ENCODE data around the gene ZNF23. TPM values are rescaled to one million over a fixed set of nuclear protein-coding genes. Genes with fewer than 3 reads are reported as not detected.
A peak's percentile ranks its signal among the peaks of the same experiment; 100 is the strongest.

ZNF23 gene
- total RNA-seq, 6 experiments from 2014 or later = 3.1 to 4.8 (median 3.9) TPM

DNA sequence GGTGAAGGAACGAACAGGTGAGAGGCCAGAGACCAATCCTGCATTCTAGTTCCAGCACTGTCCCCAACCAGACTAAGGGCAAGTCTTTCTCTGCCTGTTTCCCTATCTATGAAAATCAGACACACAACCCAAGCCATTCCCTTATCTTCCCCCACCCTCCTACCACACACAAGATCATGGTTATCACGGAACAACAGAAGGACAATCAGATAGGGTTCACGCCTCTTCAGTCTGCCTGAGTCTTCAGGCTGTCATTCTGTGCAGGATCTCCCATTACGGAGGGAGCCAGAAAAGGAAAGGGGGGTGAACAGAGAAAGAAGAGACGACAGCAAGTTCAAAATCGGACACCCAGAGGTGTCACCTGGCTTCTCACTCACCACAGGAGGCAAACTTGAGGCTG lies 31.3 kb downstream of the ZNF23 start:
- H3K36me3 ChIP-seq = no peaks in the 10 kb centered on the region
- TF ChIP-seq POLR2A (IDR thresholded peaks at IDR 0.05) = no peak
- intact Hi-C loops (cut with DNase I) = no loop called here
- 33% methylated on average over 5 of the region's 6 CpGs for whole genome bisulfite sequencing (ENCODE audit: insufficient coverage, low coverage, low lambda C conversion rate, missing lambda C conversion rate)
- no peaks in the 10 kb centered on the region for H3K27me3 ChIP-seq
- no peak overlapping the region for H3K4me3 ChIP-seq
- H3K9me3 ChIP-seq = no peaks in the 10 kb centered on the region
- ATAC-seq (no peak), DNase-seq (peak in 1 of 3 donors; percentile 1)
- H3K27ac ChIP-seq = no peak overlapping the region
- H3K4me1 ChIP-seq = no peaks in the 10 kb centered on the region

DNA sequence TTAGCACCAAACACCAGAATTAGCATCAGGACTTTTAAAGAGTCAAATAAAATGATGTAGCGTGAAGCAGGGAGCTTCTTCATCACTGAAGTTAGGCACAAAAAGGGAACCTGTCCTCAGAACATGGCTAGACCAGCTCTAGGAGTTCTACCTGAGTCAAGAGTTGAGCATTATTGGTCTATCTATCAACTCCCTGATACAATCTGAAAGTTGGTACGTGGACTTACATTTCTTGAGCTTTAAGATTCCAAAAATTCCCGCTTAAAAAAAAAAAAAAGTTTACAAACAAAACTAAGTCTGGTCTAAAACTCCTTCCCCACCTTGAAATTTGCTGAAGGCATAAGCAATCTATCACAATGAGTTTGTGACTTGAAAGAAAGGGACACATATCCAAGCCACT lies 32.5 kb downstream of the ZNF23 start:
- Histone ChIP-seq H3K4me3 (no peak overlapping the region), H3K36me3 (no peaks in the 10 kb centered on the region), H3K27me3 (no peaks in the 10 kb centered on the region), H3K27ac (no peak overlapping the region), H3K9me3 (no peaks in the 10 kb centered on the region), H3K4me1 (no peaks in the 10 kb centered on the region)
- ATAC-seq (no peak), DNase-seq (no peak)
- WGBS (ENCODE audit: insufficient coverage, low coverage, low lambda C conversion rate, missing lambda C conversion rate) = 53% methylated on average over 3 of the region's 3 CpGs
- intact Hi-C loops (cut with DNase I) = no loop called here
- TF ChIP-seq POLR2A (IDR thresholded peaks at IDR 0.05) = no peak

GRCh38 chr16:71428883-71429282 lies 33.2 kb downstream of the ZNF23 start:
- no peaks in the 10 kb centered on the region for H3K9me3 ChIP-seq
- ATAC-seq (no peak), DNase-seq (no peak)
- 50% methylated on average over 2 of the region's 2 CpGs for WGBS (ENCODE audit: insufficient coverage, low coverage, low lambda C conversion rate, missing lambda C conversion rate)
- no peaks in the 10 kb centered on the region for H3K4me1 ChIP-seq
- TF ChIP-seq, protein P1, sequence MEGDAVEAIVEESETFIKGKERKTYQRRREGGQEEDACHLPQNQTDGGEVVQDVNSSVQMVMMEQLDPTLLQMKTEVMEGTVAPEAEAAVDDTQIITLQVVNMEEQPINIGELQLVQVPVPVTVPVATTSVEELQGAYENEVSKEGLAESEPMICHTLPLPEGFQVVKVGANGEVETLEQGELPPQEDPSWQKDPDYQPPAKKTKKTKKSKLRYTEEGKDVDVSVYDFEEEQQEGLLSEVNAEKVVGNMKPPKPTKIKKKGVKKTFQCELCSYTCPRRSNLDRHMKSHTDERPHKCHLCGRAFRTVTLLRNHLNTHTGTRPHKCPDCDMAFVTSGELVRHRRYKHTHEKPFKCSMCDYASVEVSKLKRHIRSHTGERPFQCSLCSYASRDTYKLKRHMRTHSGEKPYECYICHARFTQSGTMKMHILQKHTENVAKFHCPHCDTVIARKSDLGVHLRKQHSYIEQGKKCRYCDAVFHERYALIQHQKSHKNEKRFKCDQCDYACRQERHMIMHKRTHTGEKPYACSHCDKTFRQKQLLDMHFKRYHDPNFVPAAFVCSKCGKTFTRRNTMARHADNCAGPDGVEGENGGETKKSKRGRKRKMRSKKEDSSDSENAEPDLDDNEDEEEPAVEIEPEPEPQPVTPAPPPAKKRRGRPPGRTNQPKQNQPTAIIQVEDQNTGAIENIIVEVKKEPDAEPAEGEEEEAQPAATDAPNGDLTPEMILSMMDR (IDR thresholded peaks at IDR 0.05) = no peak
- TF ChIP-seq POLR2A (IDR thresholded peaks at IDR 0.05) = no peak
- H3K4me3 ChIP-seq = no peak overlapping the region
- no peaks in the 10 kb centered on the region for H3K27me3 ChIP-seq
- intact Hi-C loops (cut with DNase I) = no loop called here
- no peaks in the 10 kb centered on the region for H3K36me3 ChIP-seq
- no peak overlapping the region for H3K27ac ChIP-seq

DNA sequence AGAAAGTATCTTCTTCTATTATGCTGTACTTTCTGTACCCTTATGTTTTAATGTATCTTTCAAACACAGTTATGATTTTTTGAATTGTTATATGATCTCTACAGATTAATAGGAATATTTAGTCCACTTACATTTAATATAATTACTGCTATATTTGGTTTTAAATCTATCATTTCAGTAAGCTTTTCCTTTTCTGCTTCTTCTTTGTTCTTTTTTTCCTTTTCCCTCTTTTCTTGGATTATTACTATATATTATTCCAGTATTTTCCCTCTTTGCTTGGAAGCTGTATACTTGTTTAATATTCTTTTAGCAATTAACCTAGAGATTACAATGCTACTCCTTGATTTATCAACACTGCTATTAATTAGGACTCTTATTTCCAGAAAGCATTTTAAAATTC lies 33.7 kb downstream of the ZNF23 start:
- DNase-seq (no peak), ATAC-seq (no peak)
- Histone ChIP-seq H3K27ac (no peak overlapping the region), H3K4me1 (no peaks in the 10 kb centered on the region), H3K9me3 (no peaks in the 10 kb centered on the region), H3K27me3 (no peaks in the 10 kb centered on the region), H3K4me3 (no peak overlapping the region), H3K36me3 (no peaks in the 10 kb centered on the region)
- intact Hi-C loops (cut with DNase I) = no loop called here
- TF ChIP-seq, protein P1 (IDR thresholded peaks at IDR 0.05) = no peak
- TF ChIP-seq POLR2A (IDR thresholded peaks at IDR 0.05) = no peak

DNA sequence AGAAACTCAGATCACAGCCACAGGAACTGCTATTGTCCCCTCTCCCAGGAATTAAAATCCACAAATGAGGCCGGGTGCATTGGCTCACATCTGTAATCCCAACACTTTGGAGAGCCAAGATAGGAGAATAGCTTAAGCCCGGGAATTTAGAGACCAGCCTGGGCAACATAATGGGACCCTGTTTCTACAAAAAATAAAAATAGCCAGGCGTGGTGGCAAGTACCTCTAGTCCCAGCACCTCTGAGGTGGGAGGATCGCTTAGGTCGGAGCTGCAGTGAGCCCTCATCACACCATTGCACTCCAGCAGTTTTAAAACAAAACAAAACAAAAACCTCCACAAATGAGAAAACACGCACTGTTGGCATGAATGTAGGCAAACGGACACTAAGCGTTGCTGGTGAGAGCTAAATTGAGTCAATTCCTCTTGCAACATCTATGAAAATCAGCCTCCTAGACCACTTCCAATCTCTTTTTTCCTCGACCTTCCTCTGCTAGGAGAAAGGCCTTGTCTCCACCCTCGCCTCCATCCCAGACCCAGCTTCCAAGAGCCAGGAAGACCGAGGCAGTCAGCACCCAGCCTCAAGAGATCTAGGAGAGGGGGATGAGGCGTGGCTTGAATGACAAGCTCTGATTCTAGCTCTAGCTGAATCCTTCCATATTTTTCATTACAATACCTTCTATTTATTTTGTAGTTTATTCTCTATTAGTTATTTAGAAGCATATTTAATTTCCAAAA lies 35.0 kb downstream of the ZNF23 start:
- no peak for TF ChIP-seq POLR2A (IDR thresholded peaks at IDR 0.05)
- TF ChIP-seq, protein P1 (IDR thresholded peaks at IDR 0.05) = no peak
- H3K27ac ChIP-seq = no peak overlapping the region
- H3K9me3 ChIP-seq = no peaks in the 10 kb centered on the region
- DNase-seq (no peak), ATAC-seq (no peak)
- H3K4me3 ChIP-seq = no peak overlapping the region
- 49% methylated on average over 12 of the region's 12 CpGs for WGBS (ENCODE audit: insufficient coverage, low coverage, low lambda C conversion rate, missing lambda C conversion rate)
- no peaks in the 10 kb centered on the region for H3K27me3 ChIP-seq
- intact Hi-C loops (cut with DNase I) = no loop called here
- no peaks in the 10 kb centered on the region for H3K36me3 ChIP-seq
- H3K4me1 ChIP-seq = no peaks in the 10 kb centered on the region

Measured in right lobe of liver (tissue), 6 donors.